ENCODE data around the gene RHEB. TPM values are rescaled to one million over a fixed set of nuclear protein-coding genes. Genes with fewer than 3 reads are reported as not detected.
A peak's percentile ranks its signal among the peaks of the same experiment; 100 is the strongest.

The RHEB gene
- total and polyA plus RNA-seq, 2 of the 13 experiments (the other 11 are each of a cell fraction or from before 2014, with no cell fraction given), result 55.0 to 77.6 TPM

GRCh38 chr7:151519765-151520418, at the start of gene RHEB (continued):
- TF ChIP-seq ZNF343 (CRISPR knock-in tag; IDR thresholded peaks at IDR 0.05) (no peak), SP5 (CRISPR knock-in tag; IDR thresholded peaks at IDR 0.05; ENCODE audit: borderline replicate concordance, low read depth) (peak; percentile 55), ZNF292 (CRISPR knock-in tag; IDR thresholded peaks at IDR 0.05; ENCODE audit: borderline replicate concordance, low read depth) (no peak), CCAR2 (optimal IDR thresholded peaks at IDR 0.05; ENCODE audit: low read depth, low read length) (no peak), PATZ1 (CRISPR knock-in tag; IDR thresholded peaks at IDR 0.05) (no peak), MLXIP (CRISPR knock-in tag; IDR thresholded peaks at IDR 0.05; ENCODE audit: borderline replicate concordance) (no peak), SRSF1 (optimal IDR thresholded peaks at IDR 0.05; ENCODE audit: low read depth, low read length) (no peak), BCL3 (CRISPR knock-in tag; IDR thresholded peaks at IDR 0.05) (no peak), ZNF276 (CRISPR knock-in tag; IDR thresholded peaks at IDR 0.05; ENCODE audit: low read depth) (peak; percentile 53; the same call in 1 of the 2 replicates), SSRP1 (CRISPR knock-in tag; IDR thresholded peaks at IDR 0.05) (no peak), GLMP (CRISPR knock-in tag; IDR thresholded peaks at IDR 0.05; ENCODE audit: borderline replicate concordance) (no peak)

Data from HepG2 (cell line).